HepG2 (cell line): Measurements from ENCODE around the gene SCYL1. TPM values are rescaled to one million over a fixed set of nuclear protein-coding genes. Genes with fewer than 3 reads are reported as not detected.

Experiments
- ADNP ChIP-seq: sonication (generic); formaldehyde crosslinking; IDR thresholded peaks from 2 replicates; pipeline ENCODE4 v1.4.0; 2020; ENCODE audit warnings: missing genetic modification reagents
- ARID4A ChIP-seq: sonication (generic); formaldehyde crosslinking; IDR thresholded peaks from 2 replicates; pipeline ENCODE4 v1.5.0; 2020; ENCODE audit warnings: mild to moderate bottlenecking, missing genetic modification reagents, borderline replicate concordance
- HMGXB3 ChIP-seq: sonication (generic); formaldehyde crosslinking; IDR thresholded peaks from 2 replicates; pipeline ENCODE4 v1.4.0; 2020; ENCODE audit warnings: missing genetic modification reagents, borderline replicate concordance
- HMGXB4 ChIP-seq, 2 experiments: sonication (generic) in 1 of 2; formaldehyde crosslinking in 1 of 2; IDR thresholded peaks; 2 replicates each; pipeline versions ENCODE4 v1.4.0 to v1.6.1; 2018 to 2020; ENCODE audit warnings: missing genetic modification reagents in 2 of 2, borderline replicate concordance in 1 of 2, low read depth in 1 of 2, mild to moderate bottlenecking in 1 of 2, missing biosample characterization in 1 of 2
- HOXA3 ChIP-seq: sonication (generic); formaldehyde crosslinking; IDR thresholded peaks from 2 replicates; pipeline ENCODE4 v1.5.0; 2020; ENCODE audit warnings: missing genetic modification reagents
- KDM6A ChIP-seq: IDR thresholded peaks from 2 replicates; pipeline ENCODE4 v1.6.1; 2016; ENCODE audit warnings: low read depth
- NCOR1 ChIP-seq: fragments of 200-600 bp; sonication (generic); IDR thresholded peaks from 2 replicates; pipeline ENCODE4 v1.7.0; 2017; ENCODE audit warnings: antibody characterized with exemption, low read length, borderline replicate concordance
- NR2C2 ChIP-seq: sonication (generic); formaldehyde crosslinking; IDR thresholded peaks from 2 replicates; pipeline ENCODE4 v1.4.0; 2020; ENCODE audit warnings: missing genetic modification reagents, mild to moderate bottlenecking, moderate library complexity, borderline replicate concordance
- PRDM15 ChIP-seq: sonication (generic); formaldehyde crosslinking; IDR thresholded peaks from 2 replicates; pipeline ENCODE4 v1.4.0; 2020; ENCODE audit warnings: missing genetic modification reagents
- SALL2 ChIP-seq: sonication (generic); formaldehyde crosslinking; IDR thresholded peaks from 2 replicates; pipeline ENCODE4 v1.8.1; 2023; ENCODE audit warnings: mild to moderate bottlenecking, missing genetic modification reagents, inconsistent platforms
- SOX5 ChIP-seq: IDR thresholded peaks from 2 replicates; pipeline ENCODE4 v1.6.1; 2016; ENCODE audit warnings: borderline replicate concordance
- ZFY ChIP-seq: sonication (generic); formaldehyde crosslinking; IDR thresholded peaks from 2 replicates; pipeline ENCODE4 v1.4.0; 2020; ENCODE audit warnings: missing genetic modification reagents
- polyA plus RNA-seq, 8 experiments: library from polyadenylated mRNA; depleted of rRNA in 3 of 8; stranded (reverse) in 7 of 8; unstranded in 1 of 8; fragments of >200 nt; fragmentation: Illumina TruSeq in 4 of 8; extraction: Trizol in 4 of 8; gene quantifications; 2 replicates each; pipeline versions ENCODE4 v1.2.1 to v1.2.3, GENCODE V29; 2011 to 2016; ENCODE audit warnings: low read depth in 4 of 8, missing spikeins in 1 of 8, mixed read lengths in 1 of 8; ENCODE audit not compliant: insufficient read depth in 1 of 8
- total RNA-seq, 5 experiments: library from RNA; depleted of rRNA; stranded (reverse); fragments of >200 nt; fragmentation: Illumina TruSeq; extraction: Trizol; gene quantifications; 2 replicates each; pipeline ENCODE4 v1.2.3, GENCODE V29; 2016; ENCODE audit warnings: low read depth in 1 of 5

The SCYL1 gene
- total and polyA plus RNA-seq, 2 of the 13 experiments (the other 11 are each of a cell fraction or from before 2014, with no cell fraction given) = 65.9 to 103 TPM

GRCh38 chr11:65529475-65530156 is 4.7 kb downstream of the SCYL1 start (continued):
- TF ChIP-seq ARID4A = peak; percentile 70; the same call in 1 of the 2 replicates
- TF ChIP-seq SOX5 (CRISPR knock-in tag) = 0 out of 2 replicates have a peak, but pooled peaks have one; percentile 29
- peak; percentile 75 for TF ChIP-seq HOXA3 (CRISPR knock-in tag)
- no peak for TF ChIP-seq HMGXB3 (CRISPR knock-in tag)
- TF ChIP-seq NR2C2 (CRISPR knock-in tag) = peak; percentile 97
- 0 out of 2 replicates have a peak, but pooled peaks have one; percentile 8 for TF ChIP-seq KDM6A
- TF ChIP-seq HMGXB4 (CRISPR knock-in tag; IDR thresholded peaks at IDR 0.05; ENCODE audit: borderline replicate concordance in 1 of 2, low read depth in 1 of 2) = 0 out of 4 replicates have a peak, but pooled peaks have one; percentile 22 to 32
- TF ChIP-seq SALL2 (CRISPR knock-in tag) = peak; percentile 64; the same call in 1 of the 2 replicates
- peak; percentile 35; the same call in 1 of the 2 replicates for TF ChIP-seq ZFY (CRISPR knock-in tag)
- no peak for TF ChIP-seq PRDM15 (CRISPR knock-in tag)
- peak; percentile 87 for TF ChIP-seq ADNP (CRISPR knock-in tag)
- peak; percentile 93 for TF ChIP-seq NCOR1
